Tibial artery (tissue), 4 donors: ENCODE measurements around the gene FGF14.

Source experiments
- DNase-seq, 2 donors: peaks; one replicate each; pipeline ENCODE4 v3.0.0-alpha.2; 2019
- H3K27ac ChIP-seq, 2 donors: fragments of 200-600 bp; sonication (generic) in 1 of 2; 1 replicate in 1 of 2; 2 replicates in 1 of 2; pipeline ENCODE4 v1.5.1; 2018 to 2019; ENCODE audit warnings: mild to moderate bottlenecking in 1 of 2
- H3K27me3 ChIP-seq, 2 donors: fragments of 200-600 bp; sonication (generic) in 1 of 2; one replicate each; pipeline versions ENCODE4 v1.5.1 to v1.6.0; 2016 to 2019
- H3K36me3 ChIP-seq, 3 donors: fragments of 200-600 bp; sonication (generic) in 2 of 3; one replicate each; pipeline ENCODE4 v1.5.1; 2016 to 2019; ENCODE audit warnings: mild to moderate bottlenecking in 2 of 3
- H3K4me1 ChIP-seq, 4 donors: fragments of 200-600 bp; sonication (generic) in 2 of 4; 1 replicate in 3 of 4; 2 replicates in 1 of 4; pipeline ENCODE4 v1.5.1; 2016 to 2019
- H3K4me3 ChIP-seq, 2 donors: fragments of 200-600 bp; sonication (generic) in 1 of 2; 1 replicate in 1 of 2; 2 replicates in 1 of 2; pipeline ENCODE4 v1.5.1; 2018 to 2019; ENCODE audit warnings: mild to moderate bottlenecking in 2 of 2
- H3K9me3 ChIP-seq, 3 donors: fragments of 200-600 bp; sonication (generic) in 1 of 3; one replicate each; pipeline ENCODE4 v1.5.1; 2016 to 2019
- CTCF ChIP-seq, 2 experiments: fragments of 200-600 bp in 1 of 2; fragments of 450-650 bp in 1 of 2; IDR thresholded peaks; one replicate each; pipeline ENCODE4 v1.5.1; 2017 to 2019; ENCODE audit warnings: antibody characterized with exemption in 2 of 2, mild to moderate bottlenecking in 1 of 2, moderate library complexity in 1 of 2
- intact Hi-C: fragments of 100-400 bp; cut with DNase I; formaldehyde crosslinking; loops from one replicate; pipeline ENCODE4 v1.15.0; 2023; ENCODE audit warnings: low total_unique reads

Gene FGF14

GRCh38 chr13:102237230-102237629, 164.6 kb downstream of the FGF14 start:
- H3K36me3 ChIP-seq = no peaks in the 10 kb centered on the region
- no peaks in the 10 kb centered on the region for H3K4me1 ChIP-seq
- H3K27ac ChIP-seq = no peak overlapping the region
- DNase-seq = no peak
- H3K4me3 ChIP-seq = no peak overlapping the region
- H3K27me3 ChIP-seq = no peaks in the 10 kb centered on the region
- H3K9me3 ChIP-seq = no peaks in the 10 kb centered on the region
- TF ChIP-seq CTCF (IDR thresholded peaks at IDR 0.05) = no peak
- intact Hi-C loops = no loop called here

GRCh38 chr13:102236830-102237229, 165.0 kb downstream of the FGF14 start:
- DNase-seq = no peak
- H3K4me1 ChIP-seq = no peaks in the 10 kb centered on the region
- H3K4me3 ChIP-seq = no peak overlapping the region
- H3K36me3 ChIP-seq = no peaks in the 10 kb centered on the region
- no peaks in the 10 kb centered on the region for H3K9me3 ChIP-seq
- intact Hi-C loops = no loop called here
- no peak overlapping the region for H3K27ac ChIP-seq
- TF ChIP-seq CTCF (IDR thresholded peaks at IDR 0.05) = no peak
- no peaks in the 10 kb centered on the region for H3K27me3 ChIP-seq

- Histone ChIP-seq H3K36me3 (no peaks in the 10 kb centered on the region), H3K27me3 (no peaks in the 10 kb centered on the region), H3K27ac (no peak overlapping the region), H3K9me3 (no peaks in the 10 kb centered on the region), H3K4me3 (no peak overlapping the region), H3K4me1 (no peaks in the 10 kb centered on the region)
- intact Hi-C loops = no loop called here
- DNase-seq = no peak
- no peak for TF ChIP-seq CTCF (IDR thresholded peaks at IDR 0.05)
Measured at GRCh38 chr13:102236341-102236740, 165.5 kb downstream of the FGF14 start.

GRCh38 chr13:102235689-102236088, 166.2 kb downstream of the FGF14 start:
- Histone ChIP-seq H3K36me3 (no peaks in the 10 kb centered on the region), H3K4me3 (no peak overlapping the region), H3K4me1 (no peaks in the 10 kb centered on the region), H3K27me3 (no peaks in the 10 kb centered on the region), H3K9me3 (no peaks in the 10 kb centered on the region), H3K27ac (no peak overlapping the region)
- DNase-seq = no peak
- no peak for TF ChIP-seq CTCF (IDR thresholded peaks at IDR 0.05)
- intact Hi-C loops = no loop called here

DNA sequence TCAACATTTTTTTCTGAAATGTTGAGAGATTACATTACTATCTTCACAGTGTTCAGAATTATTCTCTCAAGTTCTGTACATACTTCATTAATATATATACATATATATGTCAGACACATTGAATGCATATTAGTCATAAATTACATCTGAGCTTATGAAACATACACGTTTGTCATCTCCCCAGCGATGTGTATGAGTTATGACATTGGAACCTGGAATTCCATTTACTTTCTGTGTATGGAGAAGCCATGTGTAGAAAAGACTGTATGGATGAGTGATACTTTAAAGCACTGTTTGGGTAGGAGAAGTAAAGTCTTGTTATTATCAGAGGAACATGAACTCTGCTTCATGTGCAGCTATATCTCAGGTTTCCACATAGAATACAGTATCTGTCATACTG, 167.2 kb downstream of the FGF14 start:
- Histone ChIP-seq H3K27me3 (no peaks in the 10 kb centered on the region), H3K4me1 (no peaks in the 10 kb centered on the region), H3K36me3 (no peaks in the 10 kb centered on the region), H3K27ac (no peak overlapping the region), H3K4me3 (no peak overlapping the region), H3K9me3 (no peaks in the 10 kb centered on the region)
- intact Hi-C loops = no loop called here
- no peak for TF ChIP-seq CTCF (IDR thresholded peaks at IDR 0.05)
- DNase-seq = no peak

DNA sequence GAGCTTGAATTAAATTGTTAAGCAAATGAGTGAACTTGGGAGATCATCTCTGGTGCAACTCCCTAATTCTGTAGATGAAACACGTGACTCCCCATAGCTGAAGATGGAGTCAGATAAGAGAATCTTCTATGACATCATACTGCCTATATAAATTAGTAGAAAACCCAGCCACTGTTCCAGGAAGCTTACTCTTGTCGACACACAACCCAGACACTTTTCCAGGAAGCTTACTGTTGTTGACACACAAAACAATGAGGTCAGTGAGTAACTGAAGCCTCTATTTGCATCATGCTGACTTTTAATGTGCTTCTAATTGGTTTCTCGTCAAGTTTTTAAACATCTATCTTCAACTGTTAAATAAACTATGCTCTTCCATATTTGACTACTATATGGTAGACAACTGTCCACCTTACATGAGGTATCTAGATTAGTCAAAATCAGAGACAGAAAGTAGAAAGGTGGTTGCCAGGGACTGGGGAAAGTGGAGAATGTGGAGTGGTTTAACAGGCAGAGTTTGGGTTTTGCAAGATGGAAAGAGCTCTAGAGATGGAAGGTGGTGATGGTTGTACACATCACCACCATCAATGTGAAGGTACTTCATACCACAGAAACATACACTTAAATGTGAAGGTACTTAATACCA, 168.2 kb downstream of the FGF14 start:
- no peak for DNase-seq
- no peak overlapping the region for H3K27ac ChIP-seq
- intact Hi-C loops = no loop called here
- no peaks in the 10 kb centered on the region for H3K27me3 ChIP-seq
- H3K4me3 ChIP-seq = no peak overlapping the region
- no peaks in the 10 kb centered on the region for H3K4me1 ChIP-seq
- no peaks in the 10 kb centered on the region for H3K9me3 ChIP-seq
- no peak for TF ChIP-seq CTCF (IDR thresholded peaks at IDR 0.05)
- H3K36me3 ChIP-seq = no peaks in the 10 kb centered on the region
